VCaP (cell line): ENCODE measurements around the gene CNTLN.

Experiments used
- H3K27ac ChIP-seq: fragments of 450-650 bp; 2 replicates; pipeline ENCODE4 v1.5.1; 2017
- TF ChIP-seq, protein P1 (sequence below): fragments of 450-650 bp; conservative IDR thresholded peaks from 2 replicates; pipeline ENCODE4 v1.5.1; 2017; ENCODE audit warnings: mild to moderate bottlenecking, moderate library complexity

The CNTLN gene

DNA sequence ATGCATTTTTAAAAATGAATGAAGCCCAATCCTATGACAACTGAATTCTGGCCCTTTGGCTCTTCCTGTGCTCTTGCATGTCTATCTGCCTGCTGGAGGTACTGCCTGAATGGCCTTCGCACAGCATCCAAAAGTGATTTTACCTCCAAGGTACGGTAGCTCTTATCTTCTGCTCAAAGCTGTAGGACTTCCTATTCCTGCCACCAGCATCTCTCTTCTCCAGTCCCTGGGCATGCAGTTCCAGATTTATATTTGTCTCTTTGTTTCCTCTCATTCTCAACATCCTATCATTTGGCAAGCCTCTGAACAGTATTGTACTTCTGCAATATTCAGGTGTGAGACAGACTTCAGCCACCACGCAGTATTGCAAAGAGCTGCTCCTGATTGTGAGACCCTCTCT lies 400.3 kb downstream of the CNTLN start:
- H3K27ac ChIP-seq, result no peak overlapping the region
- TF ChIP-seq, protein P1, sequence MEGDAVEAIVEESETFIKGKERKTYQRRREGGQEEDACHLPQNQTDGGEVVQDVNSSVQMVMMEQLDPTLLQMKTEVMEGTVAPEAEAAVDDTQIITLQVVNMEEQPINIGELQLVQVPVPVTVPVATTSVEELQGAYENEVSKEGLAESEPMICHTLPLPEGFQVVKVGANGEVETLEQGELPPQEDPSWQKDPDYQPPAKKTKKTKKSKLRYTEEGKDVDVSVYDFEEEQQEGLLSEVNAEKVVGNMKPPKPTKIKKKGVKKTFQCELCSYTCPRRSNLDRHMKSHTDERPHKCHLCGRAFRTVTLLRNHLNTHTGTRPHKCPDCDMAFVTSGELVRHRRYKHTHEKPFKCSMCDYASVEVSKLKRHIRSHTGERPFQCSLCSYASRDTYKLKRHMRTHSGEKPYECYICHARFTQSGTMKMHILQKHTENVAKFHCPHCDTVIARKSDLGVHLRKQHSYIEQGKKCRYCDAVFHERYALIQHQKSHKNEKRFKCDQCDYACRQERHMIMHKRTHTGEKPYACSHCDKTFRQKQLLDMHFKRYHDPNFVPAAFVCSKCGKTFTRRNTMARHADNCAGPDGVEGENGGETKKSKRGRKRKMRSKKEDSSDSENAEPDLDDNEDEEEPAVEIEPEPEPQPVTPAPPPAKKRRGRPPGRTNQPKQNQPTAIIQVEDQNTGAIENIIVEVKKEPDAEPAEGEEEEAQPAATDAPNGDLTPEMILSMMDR, result no peak

DNA sequence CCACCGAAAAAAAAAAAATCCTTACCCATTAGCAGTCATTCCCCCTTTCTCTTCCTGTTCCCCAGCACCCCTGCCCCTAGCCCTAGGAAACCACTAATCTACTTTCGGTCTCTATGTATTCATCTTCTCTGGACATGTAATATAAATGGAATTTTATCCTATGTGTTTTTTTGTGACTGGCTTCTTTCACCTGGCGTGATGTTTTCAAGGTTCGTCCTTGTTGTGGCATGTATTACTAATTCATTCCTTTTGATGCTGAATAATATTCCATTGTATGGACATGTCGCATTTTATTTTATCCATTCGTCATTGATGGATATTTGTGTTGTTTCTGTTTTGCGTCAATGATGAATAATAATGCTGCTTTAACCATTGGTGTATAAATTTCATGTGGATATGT lies 401.2 kb downstream of the CNTLN start:
- H3K27ac ChIP-seq, result no peak overlapping the region
- TF ChIP-seq, protein P1, result no peak

DNA sequence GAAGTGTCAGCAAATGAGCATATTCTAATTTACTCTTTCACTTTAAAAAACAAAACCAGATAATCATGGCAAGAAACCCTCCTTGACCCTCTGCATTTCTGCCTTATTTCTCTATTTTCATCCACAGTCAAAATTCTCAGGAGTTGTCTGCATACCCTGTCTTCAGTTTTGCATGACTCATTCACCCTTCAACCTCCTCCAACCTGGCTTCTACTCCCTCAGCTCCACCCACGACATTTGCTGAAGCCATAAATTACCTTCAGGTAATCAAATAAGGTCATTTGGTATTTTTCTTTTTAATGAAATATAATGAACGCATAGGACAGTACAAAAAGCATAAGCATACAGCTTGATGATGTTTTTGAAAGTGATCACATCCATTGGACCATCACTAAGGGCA lies 416.2 kb downstream of the CNTLN start:
- H3K27ac ChIP-seq, result no peak overlapping the region
- TF ChIP-seq, protein P1, result no peak
